ENCODE measurements around the gene EPHB2. TPM values are rescaled to one million over a fixed set of nuclear protein-coding genes. Genes with fewer than 3 reads are reported as not detected.
A peak's percentile ranks its signal among the peaks of the same experiment; 100 is the strongest.

Gene EPHB2
- polyA plus RNA-seq, 4 donors: 1.1 to 52.5 (median 15.8) TPM

GRCh38 chr1:22949822-22950331 lies 239.2 kb downstream of the EPHB2 start:
- Histone ChIP-seq H3K27me3 (ENCODE audit: control insufficient read depth in 3 of 3, insufficient read depth in 3 of 3, low read length in 3 of 3) (peaks cover 6 to 27% (median 14%) of the 10 kb centered on the region in 3 donors), H3K4me1 (ENCODE audit: control insufficient read depth in 3 of 3, insufficient read depth in 2 of 3, low read depth in 1 of 3, low read length in 2 of 3) (no peaks in the 10 kb centered on the region), H3K4me3 (ENCODE audit: low read depth in 1 of 3, low read length in 3 of 3) (no peak overlapping the region), H3K36me3 (ENCODE audit: control insufficient read depth in 3 of 3, insufficient read depth in 2 of 3, low read depth in 1 of 3, low read length in 3 of 3) (no peaks in the 10 kb centered on the region), H3K27ac (ENCODE audit: low read depth in 1 of 3, low read length in 2 of 3) (no peak overlapping the region), H3K9me3 (ENCODE audit: control insufficient read depth in 2 of 2, insufficient read depth in 1 of 2, low read depth in 1 of 2, low read length in 1 of 2) (no peaks in the 10 kb centered on the region)
- FAIRE-seq (no peak), DNase-seq (no peak)
- 57 to 60% (median 57%) methylated on average over 5 of the region's 5 CpGs for WGBS, 3 donors

- H3K4me3 ChIP-seq (ENCODE audit: low read depth in 1 of 3, low read length in 3 of 3): no peak overlapping the region
- DNase-seq (no peak), FAIRE-seq (no peak)
- 72 to 76% (median 75%) methylated on average over 3 of the region's 3 CpGs for WGBS, 3 donors
- peaks cover 6 to 38% (median 17%) of the 10 kb centered on the region in 3 donors for H3K27me3 ChIP-seq (ENCODE audit: control insufficient read depth in 3 of 3, insufficient read depth in 3 of 3, low read length in 3 of 3)
- no peak overlapping the region for H3K27ac ChIP-seq (ENCODE audit: low read depth in 1 of 3, low read length in 2 of 3)
- H3K9me3 ChIP-seq (ENCODE audit: control insufficient read depth in 2 of 2, insufficient read depth in 1 of 2, low read depth in 1 of 2, low read length in 1 of 2): no peaks in the 10 kb centered on the region
- H3K36me3 ChIP-seq (ENCODE audit: control insufficient read depth in 3 of 3, insufficient read depth in 2 of 3, low read depth in 1 of 3, low read length in 3 of 3): no peaks in the 10 kb centered on the region
- no peaks in the 10 kb centered on the region for H3K4me1 ChIP-seq (ENCODE audit: control insufficient read depth in 3 of 3, insufficient read depth in 2 of 3, low read depth in 1 of 3, low read length in 2 of 3)
These were observed 241.2 kb downstream of the EPHB2 start for GRCh38 chr1:22951796-22952195.

- Histone ChIP-seq H3K27me3 (ENCODE audit: control insufficient read depth in 3 of 3, insufficient read depth in 3 of 3, low read length in 3 of 3) (peaks cover 6 to 38% (median 17%) of the 10 kb centered on the region in 3 donors), H3K9me3 (ENCODE audit: control insufficient read depth in 2 of 2, insufficient read depth in 1 of 2, low read depth in 1 of 2, low read length in 1 of 2) (no peaks in the 10 kb centered on the region), H3K27ac (ENCODE audit: low read depth in 1 of 3, low read length in 2 of 3) (no peak overlapping the region), H3K36me3 (ENCODE audit: control insufficient read depth in 3 of 3, insufficient read depth in 2 of 3, low read depth in 1 of 3, low read length in 3 of 3) (no peaks in the 10 kb centered on the region), H3K4me3 (ENCODE audit: low read depth in 1 of 3, low read length in 3 of 3) (no peak overlapping the region), H3K4me1 (ENCODE audit: control insufficient read depth in 3 of 3, insufficient read depth in 2 of 3, low read depth in 1 of 3, low read length in 2 of 3) (no peaks in the 10 kb centered on the region)
- WGBS, 3 donors: 77 to 83% (median 79%) methylated on average over 5 of the region's 5 CpGs
- no peak for FAIRE-seq
- DNase-seq: no peak
These were observed 242.0 kb downstream of the EPHB2 start for GRCh38 chr1:22952694-22953056.

GRCh38 chr1:22953057-22953739 lies 242.6 kb downstream of the EPHB2 start:
- FAIRE-seq: no peak
- H3K4me3 ChIP-seq (ENCODE audit: low read depth in 1 of 3, low read length in 3 of 3): peak overlapping the region in 1 of 3 donors; percentile 33

GRCh38 chr1:22953740-22954141 lies 243.1 kb downstream of the EPHB2 start:
- Histone ChIP-seq H3K4me1 (ENCODE audit: control insufficient read depth in 3 of 3, insufficient read depth in 2 of 3, low read depth in 1 of 3, low read length in 2 of 3) (no peaks in the 10 kb centered on the region), H3K9me3 (ENCODE audit: control insufficient read depth in 2 of 2, insufficient read depth in 1 of 2, low read depth in 1 of 2, low read length in 1 of 2) (no peaks in the 10 kb centered on the region), H3K27me3 (ENCODE audit: control insufficient read depth in 3 of 3, insufficient read depth in 3 of 3, low read length in 3 of 3) (peaks cover 6 to 38% (median 17%) of the 10 kb centered on the region in 3 donors), H3K4me3 (ENCODE audit: low read depth in 1 of 3, low read length in 3 of 3) (peak overlapping the region in 1 of 3 donors; percentile 33), H3K36me3 (ENCODE audit: control insufficient read depth in 3 of 3, insufficient read depth in 2 of 3, low read depth in 1 of 3, low read length in 3 of 3) (no peaks in the 10 kb centered on the region), H3K27ac (ENCODE audit: low read depth in 1 of 3, low read length in 2 of 3) (no peak overlapping the region)
- WGBS, 3 donors: 7 to 17% (median 13%) methylated on average over 34 to 38 of the region's 38 CpGs
- DNase-seq (no peak), FAIRE-seq (no peak)

More at GRCh38 chr1:22953057-22953739, 242.6 kb downstream of the EPHB2 start:
- Histone ChIP-seq H3K36me3 (ENCODE audit: control insufficient read depth in 3 of 3, insufficient read depth in 2 of 3, low read depth in 1 of 3, low read length in 3 of 3) (no peaks in the 10 kb centered on the region), H3K27me3 (ENCODE audit: control insufficient read depth in 3 of 3, insufficient read depth in 3 of 3, low read length in 3 of 3) (peaks cover 6 to 38% (median 17%) of the 10 kb centered on the region in 3 donors), H3K9me3 (ENCODE audit: control insufficient read depth in 2 of 2, insufficient read depth in 1 of 2, low read depth in 1 of 2, low read length in 1 of 2) (no peaks in the 10 kb centered on the region), H3K27ac (ENCODE audit: low read depth in 1 of 3, low read length in 2 of 3) (no peak overlapping the region), H3K4me1 (ENCODE audit: control insufficient read depth in 3 of 3, insufficient read depth in 2 of 3, low read depth in 1 of 3, low read length in 2 of 3) (no peaks in the 10 kb centered on the region)
- peak in 1 of 2 donors; percentile 28 for DNase-seq
- 9 to 11% (median 10%) methylated on average over 61 to 92 of the region's 92 CpGs for WGBS, 3 donors

- Histone ChIP-seq H3K4me1 (ENCODE audit: control insufficient read depth in 3 of 3, insufficient read depth in 2 of 3, low read depth in 1 of 3, low read length in 2 of 3) (no peaks in the 10 kb centered on the region), H3K9me3 (ENCODE audit: control insufficient read depth in 2 of 2, insufficient read depth in 1 of 2, low read depth in 1 of 2, low read length in 1 of 2) (no peaks in the 10 kb centered on the region), H3K27ac (ENCODE audit: low read depth in 1 of 3, low read length in 2 of 3) (no peak overlapping the region), H3K36me3 (ENCODE audit: control insufficient read depth in 3 of 3, insufficient read depth in 2 of 3, low read depth in 1 of 3, low read length in 3 of 3) (no peaks in the 10 kb centered on the region), H3K4me3 (ENCODE audit: low read depth in 1 of 3, low read length in 3 of 3) (no peak overlapping the region), H3K27me3 (ENCODE audit: control insufficient read depth in 3 of 3, insufficient read depth in 3 of 3, low read length in 3 of 3) (peaks cover 6 to 38% (median 17%) of the 10 kb centered on the region in 3 donors)
- FAIRE-seq (no peak), DNase-seq (no peak)
- WGBS, 3 donors: 64 to 85% (median 71%) methylated on average over 7 of the region's 7 CpGs
These were observed 244.5 kb downstream of the EPHB2 start for GRCh38 chr1:22955146-22955545.

GRCh38 chr1:22957066-22957465 lies 246.4 kb downstream of the EPHB2 start:
- H3K36me3 ChIP-seq (ENCODE audit: control insufficient read depth in 3 of 3, insufficient read depth in 2 of 3, low read depth in 1 of 3, low read length in 3 of 3): no peaks in the 10 kb centered on the region
- H3K9me3 ChIP-seq (ENCODE audit: control insufficient read depth in 2 of 2, insufficient read depth in 1 of 2, low read depth in 1 of 2, low read length in 1 of 2): no peaks in the 10 kb centered on the region
- WGBS, 3 donors: 57 to 66% (median 59%) methylated on average over 3 of the region's 3 CpGs
- FAIRE-seq: no peak
- DNase-seq: no peak
- H3K4me1 ChIP-seq (ENCODE audit: control insufficient read depth in 3 of 3, insufficient read depth in 2 of 3, low read depth in 1 of 3, low read length in 2 of 3): no peaks in the 10 kb centered on the region
- H3K4me3 ChIP-seq (ENCODE audit: low read depth in 1 of 3, low read length in 3 of 3): no peak overlapping the region
- peaks cover 6 to 37% (median 17%) of the 10 kb centered on the region in 3 donors for H3K27me3 ChIP-seq (ENCODE audit: control insufficient read depth in 3 of 3, insufficient read depth in 3 of 3, low read length in 3 of 3)
- H3K27ac ChIP-seq (ENCODE audit: low read depth in 1 of 3, low read length in 2 of 3): no peak overlapping the region

- DNase-seq (no peak), FAIRE-seq (no peak)
- Histone ChIP-seq H3K9me3 (ENCODE audit: control insufficient read depth in 2 of 2, insufficient read depth in 1 of 2, low read depth in 1 of 2, low read length in 1 of 2) (no peaks in the 10 kb centered on the region), H3K4me1 (ENCODE audit: control insufficient read depth in 3 of 3, insufficient read depth in 2 of 3, low read depth in 1 of 3, low read length in 2 of 3) (no peaks in the 10 kb centered on the region), H3K4me3 (ENCODE audit: low read depth in 1 of 3, low read length in 3 of 3) (no peak overlapping the region), H3K27ac (ENCODE audit: low read depth in 1 of 3, low read length in 2 of 3) (no peak overlapping the region), H3K27me3 (ENCODE audit: control insufficient read depth in 3 of 3, insufficient read depth in 3 of 3, low read length in 3 of 3) (peaks cover 2 to 24% (median 11%) of the 10 kb centered on the region in 3 donors), H3K36me3 (ENCODE audit: control insufficient read depth in 3 of 3, insufficient read depth in 2 of 3, low read depth in 1 of 3, low read length in 3 of 3) (no peaks in the 10 kb centered on the region)
- whole genome bisulfite sequencing, 3 donors: 85 to 88% (median 86%) methylated on average over 9 of the region's 9 CpGs
These were observed 247.9 kb downstream of the EPHB2 start for GRCh38 chr1:22958556-22958955.
